ENCODE results near the gene TMEM115.

Gene TMEM115

DNA sequence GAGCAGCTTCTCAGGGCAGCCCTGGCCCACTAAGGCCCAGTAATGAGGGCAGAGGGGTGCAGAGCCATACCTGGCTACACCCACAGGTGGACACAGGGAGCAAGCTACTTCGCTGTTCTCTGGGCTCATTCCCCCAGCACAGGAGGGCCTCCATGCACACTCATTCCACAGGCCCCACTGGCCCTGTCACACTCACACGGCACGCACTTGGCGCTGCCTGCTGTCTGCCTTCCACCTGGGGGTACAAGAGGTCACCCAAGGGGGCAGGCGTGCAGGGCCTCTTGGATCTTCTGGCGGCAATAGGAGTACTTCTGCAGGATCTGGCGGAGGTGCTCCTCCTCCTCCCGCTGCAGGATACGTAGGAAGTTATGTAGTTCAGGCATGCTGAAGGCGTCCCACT, 29.0 kb downstream of the TMEM115 start:
- no peak for FAIRE-seq

- FAIRE-seq, result no peak
Measured at GRCh38 chr3:50327943-50328691, 31.2 kb downstream of the TMEM115 start, which contains the start of gene TUSC2. Gene TUSC2 (minus strand): TSS chr3:50328223. CDS start chr3:50328099, 124 bp downstream.

- FAIRE-seq, result no peak
Measured at GRCh38 chr3:50327129-50327528, 32.2 kb downstream of the TMEM115 start.

- no peak for FAIRE-seq
Measured at GRCh38 chr3:50326182-50326541, 33.2 kb downstream of the TMEM115 start.

DNA sequence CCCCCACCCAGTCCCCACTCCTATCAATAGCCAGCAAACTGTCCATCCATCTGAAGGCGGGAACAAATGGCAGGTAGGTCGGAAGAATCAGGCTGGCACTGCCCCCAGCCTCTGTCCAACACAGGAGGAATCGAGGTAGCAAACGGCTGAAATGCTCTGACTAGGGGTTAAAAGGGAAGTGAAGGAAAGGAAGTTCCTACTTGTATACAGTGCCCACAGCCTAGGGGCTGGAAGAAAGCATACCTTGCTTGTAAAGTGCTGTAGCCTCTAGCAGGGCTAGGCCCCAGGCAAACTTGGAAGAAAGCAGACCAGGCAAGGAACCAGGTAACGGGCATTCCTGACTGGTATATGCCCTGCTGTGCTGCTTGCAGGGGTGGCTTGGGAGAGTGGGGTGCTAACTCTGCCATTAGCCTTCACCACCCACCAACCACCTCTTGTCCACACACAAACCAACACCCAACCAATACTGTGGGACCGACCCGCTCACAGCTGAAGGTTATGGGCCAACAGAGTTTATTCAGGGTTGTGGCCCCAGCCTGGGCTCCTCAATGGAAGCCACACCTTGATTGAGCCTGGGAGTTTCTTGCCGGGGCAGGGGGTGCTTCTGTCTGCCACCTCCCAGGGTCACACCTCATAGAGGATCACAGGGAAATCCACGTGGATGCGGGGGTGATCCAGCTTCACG, 33.7 kb downstream of the TMEM115 start:
- no peak for FAIRE-seq

DNA sequence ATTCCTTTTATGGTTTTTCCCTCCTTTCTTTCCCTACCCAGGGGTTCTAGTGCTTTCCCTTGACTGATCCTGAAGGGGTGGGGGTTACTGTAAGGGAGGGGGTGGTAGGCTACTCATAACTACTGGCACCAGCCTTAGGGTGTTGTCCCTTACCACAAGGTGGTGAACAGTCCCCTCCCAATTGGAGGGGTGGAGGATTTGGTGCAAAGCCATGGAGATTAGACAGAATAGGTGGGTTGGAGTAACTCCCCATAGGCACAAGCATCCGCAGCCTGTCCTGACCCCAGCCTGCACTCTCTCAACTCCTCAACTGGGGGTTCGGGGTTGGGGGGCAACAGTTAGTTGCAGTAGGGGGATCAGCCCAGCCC, 34.2 kb downstream of the TMEM115 start:
- FAIRE-seq, result no peak

DNA sequence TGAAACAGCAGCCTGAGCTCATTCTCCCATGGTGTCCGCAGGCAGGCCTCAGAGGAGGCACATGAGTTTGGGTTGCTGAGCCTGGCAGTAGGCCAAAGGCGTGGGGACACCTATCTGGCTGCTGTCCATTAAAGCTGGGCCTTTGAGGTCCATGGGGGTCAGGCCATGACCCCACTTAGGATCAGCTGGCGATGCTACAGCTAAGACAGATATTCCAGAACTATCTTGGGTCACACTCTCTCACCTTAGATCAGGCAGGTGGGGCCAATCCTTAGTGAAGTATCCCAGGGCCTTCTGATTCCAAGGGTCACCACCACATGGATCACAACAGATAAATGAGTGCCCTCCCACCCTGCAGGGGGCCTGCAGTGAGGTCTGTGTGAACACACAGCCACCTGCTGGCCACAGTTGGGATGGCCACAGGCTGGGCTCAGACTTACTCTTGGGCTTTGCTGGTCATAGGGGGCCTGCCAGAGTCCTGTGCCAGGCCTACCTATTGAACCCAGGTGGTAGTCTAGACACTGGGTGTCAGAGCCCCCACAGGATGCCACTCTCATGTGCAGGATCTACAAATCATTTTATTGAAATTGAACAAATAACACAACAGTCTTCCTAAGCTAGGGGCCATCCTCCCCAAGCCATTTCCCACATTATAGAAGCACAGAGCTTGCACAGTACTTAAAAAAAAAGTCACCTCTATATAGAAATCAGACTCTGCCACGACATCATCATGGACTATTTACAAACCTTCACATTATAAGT, 34.8 kb downstream of the TMEM115 start:
- FAIRE-seq, result no peak

DNA sequence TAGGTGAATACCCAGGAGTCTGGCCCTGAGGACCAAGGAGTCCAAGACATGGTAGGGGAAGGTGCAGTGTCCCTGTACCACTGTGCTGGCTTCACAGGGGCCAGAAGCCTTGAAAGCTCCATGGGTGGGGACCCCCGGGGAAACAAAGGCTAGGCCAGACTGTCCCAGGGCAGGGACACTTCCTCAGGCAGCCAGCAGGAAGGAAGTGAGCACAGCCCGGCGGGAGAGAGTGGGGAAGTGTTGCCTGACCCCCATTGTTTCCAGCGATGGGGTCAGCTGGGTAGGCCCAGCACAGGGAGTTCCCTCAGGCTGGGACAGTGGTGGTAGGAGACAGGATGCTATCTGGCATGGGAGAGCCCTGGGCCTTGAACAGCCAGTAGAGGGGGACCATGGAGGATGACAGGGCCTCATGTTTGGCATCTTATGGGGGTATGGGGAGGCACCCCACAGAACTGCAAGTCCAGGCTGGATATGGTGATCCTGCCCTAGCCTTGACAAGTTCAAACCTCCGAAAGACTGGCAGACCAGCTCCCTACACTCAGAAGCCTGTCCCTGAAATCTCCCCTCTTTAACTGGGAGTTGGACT, 35.6 kb downstream of the TMEM115 start:
- no peak for FAIRE-seq

- no peak for FAIRE-seq
Measured at GRCh38 chr3:50323092-50323600, 36.2 kb downstream of the TMEM115 start.

DNA sequence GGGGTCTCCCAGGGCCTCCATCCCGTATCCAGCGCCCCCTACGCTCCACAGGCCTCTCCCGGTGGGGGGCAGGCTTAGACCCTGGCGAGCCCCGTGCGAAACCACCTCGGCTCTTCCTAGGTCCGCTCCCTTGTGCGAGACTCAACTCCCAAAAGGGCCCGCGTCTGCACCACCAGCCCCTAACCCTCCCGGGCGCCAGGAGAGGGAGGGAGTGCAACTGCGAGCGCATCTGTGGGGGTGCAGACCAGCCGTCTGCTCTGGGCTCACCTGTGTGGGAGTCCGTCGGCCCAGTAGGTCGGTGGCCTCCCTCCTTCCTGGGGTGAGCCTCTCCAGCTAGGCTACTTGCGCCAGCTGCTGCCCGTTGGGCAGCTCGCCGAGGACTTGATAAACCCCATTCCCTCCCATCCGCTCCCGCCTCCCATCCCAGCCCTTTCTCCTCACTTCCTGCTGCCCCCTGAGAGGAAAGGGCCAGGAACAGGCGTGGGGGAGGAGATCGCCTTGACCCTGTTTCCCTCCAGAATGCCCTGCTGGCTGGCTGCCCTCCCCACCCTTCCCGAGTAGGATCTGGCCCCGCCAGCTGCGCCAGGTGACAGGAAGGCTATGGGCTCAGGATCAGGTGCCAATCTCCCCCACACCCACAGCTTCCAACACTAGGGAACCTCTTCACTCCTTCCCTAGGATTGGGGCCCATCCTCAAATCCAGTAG, 36.8 kb downstream of the TMEM115 start, which contains the start of gene HYAL2:
Gene HYAL2 (minus strand): TSS at position 360 of the 706 bp plus-strand sequence. CDS start 2,256 bp downstream, outside the sequence.
- no peak for FAIRE-seq

DNA sequence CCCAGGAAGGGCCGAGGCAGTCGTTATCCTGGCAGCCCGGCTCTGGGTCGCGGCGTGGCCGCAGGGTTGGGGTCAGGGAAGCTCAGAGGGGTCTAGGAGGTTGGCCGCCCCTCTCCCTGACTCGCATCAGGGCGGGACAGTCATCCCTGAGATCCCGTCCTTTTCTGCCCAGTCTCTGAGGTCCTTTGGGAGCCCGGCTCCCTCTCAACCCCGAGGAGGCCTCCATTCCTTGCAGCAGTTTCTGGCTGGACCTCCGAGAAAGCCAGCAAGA, 37.3 kb downstream of the TMEM115 start:
- FAIRE-seq, result no peak

- FAIRE-seq, result no peak
Measured at GRCh38 chr3:50321336-50322114, 37.8 kb downstream of the TMEM115 start.

DNA sequence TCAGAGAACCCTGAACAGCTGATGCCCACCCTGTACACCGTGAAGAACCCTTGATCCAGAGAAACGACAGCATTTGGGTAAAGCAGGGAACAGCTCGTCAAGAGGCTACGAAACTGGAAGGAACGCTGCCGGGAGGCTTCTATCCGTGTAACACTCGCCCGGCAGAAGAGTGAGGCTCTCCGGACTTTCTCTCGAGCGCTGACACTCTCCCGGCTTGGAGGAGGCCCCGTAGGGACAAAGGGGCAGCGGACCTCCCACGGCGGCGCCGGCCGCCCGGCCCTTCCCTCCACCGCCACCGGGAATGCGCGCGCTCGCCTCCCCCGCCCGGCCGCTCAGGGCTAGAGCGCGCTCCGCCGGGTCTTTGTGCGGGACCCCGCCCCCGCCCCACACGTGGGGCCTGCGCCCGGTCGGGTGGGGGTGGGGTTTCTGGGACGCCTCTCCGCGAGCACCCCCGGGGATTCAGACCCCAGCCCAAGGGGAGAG, 38.4 kb downstream of the TMEM115 start:
- FAIRE-seq, result no peak

DNA sequence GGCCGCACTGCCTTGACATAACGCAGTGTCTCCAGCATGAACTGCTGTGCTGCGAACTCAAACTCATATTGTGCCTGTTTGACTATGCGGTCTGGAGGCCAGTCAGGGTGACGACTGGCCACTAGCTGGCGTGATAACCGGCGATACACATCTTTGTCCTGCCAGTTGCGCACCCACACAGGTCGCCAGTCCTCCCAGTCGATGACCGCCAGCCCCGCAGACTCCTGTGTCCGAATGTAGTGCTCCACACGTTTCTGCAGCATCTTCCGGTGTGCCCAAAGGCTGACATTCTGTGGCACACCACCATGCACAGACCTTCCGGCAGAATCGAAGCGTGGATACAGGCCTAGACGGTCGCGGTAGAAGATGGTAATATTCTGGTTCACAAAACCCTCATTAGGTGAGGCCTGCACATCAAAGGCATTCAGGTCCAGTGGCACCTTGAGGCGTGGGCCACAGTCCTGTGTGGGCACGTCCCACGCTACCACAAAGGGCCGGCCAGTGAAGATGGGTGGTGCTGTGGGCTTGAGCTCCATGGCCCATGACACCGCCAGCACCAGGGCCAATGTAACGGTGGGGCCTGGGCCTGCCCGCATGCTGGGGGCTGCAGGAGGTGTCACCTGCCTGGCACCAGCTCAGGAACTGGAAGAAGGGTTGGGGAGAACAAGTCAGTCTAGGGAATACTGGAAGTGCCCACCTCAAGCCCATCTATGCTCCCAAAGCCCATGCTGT, 39.3 kb downstream of the TMEM115 start:
- no peak for FAIRE-seq

- FAIRE-seq, result no peak
Measured at GRCh38 chr3:50319181-50319893, 40.0 kb downstream of the TMEM115 start.

DNA sequence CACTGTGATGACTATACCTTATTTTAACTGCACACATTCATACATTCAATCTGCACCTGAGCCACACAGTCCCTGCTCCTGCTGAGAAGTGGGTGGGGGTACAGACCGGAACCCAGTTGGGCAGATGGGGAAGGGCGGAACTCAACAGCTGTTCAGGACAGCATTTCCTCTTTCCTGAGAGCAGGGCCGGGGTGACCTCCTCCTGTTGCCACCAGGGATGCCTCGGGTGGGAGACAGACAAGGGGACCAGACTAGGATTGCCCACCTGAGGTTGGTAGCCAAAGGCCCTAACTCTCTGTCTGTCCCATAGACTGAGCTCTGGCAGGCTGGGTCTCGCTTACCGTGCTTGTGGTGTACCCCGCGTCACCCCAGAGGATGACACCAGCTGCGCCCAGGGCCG, 40.7 kb downstream of the TMEM115 start:
- FAIRE-seq, result no peak

- FAIRE-seq, result no peak
Measured at GRCh38 chr3:50318163-50318562, 41.2 kb downstream of the TMEM115 start.

GRCh38 chr3:50317300-50317699, 42.0 kb downstream of the TMEM115 start:
- FAIRE-seq, result no peak

DNA sequence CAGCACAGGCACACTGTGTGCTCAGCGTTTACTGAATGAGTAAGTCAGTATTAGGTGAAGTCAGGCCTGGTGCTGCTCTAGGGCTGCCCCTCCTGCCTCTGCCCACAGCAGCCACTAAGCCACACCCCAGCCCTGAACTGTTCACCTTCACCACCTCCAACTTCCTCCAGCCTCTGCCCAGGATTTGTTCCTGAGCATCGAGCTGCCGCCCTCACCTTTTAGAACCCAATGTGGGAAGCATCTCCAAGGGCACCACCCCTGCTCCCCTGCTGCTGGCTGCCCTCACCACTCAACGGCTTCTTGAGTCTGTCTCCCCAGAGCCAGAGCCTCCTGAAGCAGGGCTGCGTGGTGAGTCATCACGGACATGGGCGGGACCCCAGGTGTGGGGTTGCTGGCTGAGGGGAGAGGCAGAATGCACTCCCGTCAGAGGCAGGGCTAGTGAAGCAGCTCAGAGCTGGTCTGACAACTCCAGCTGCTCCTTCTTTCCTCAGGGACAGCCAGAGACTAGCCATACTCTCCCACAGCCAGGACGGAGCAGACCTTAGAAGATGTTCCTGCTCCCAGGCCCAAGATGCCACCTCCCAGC, 42.6 kb downstream of the TMEM115 start:
- FAIRE-seq, result no peak

- FAIRE-seq, result no peak
Measured at GRCh38 chr3:50314816-50315215, 44.5 kb downstream of the TMEM115 start.
